ENCODE measurements around the gene DNAAF9. TPM values are rescaled to one million over a fixed set of nuclear protein-coding genes. Genes with fewer than 3 reads are reported as not detected.

DNAAF9 gene
- total RNA-seq, 2 donors from 2014 or later = 3.6 to 3.7 TPM

DNA sequence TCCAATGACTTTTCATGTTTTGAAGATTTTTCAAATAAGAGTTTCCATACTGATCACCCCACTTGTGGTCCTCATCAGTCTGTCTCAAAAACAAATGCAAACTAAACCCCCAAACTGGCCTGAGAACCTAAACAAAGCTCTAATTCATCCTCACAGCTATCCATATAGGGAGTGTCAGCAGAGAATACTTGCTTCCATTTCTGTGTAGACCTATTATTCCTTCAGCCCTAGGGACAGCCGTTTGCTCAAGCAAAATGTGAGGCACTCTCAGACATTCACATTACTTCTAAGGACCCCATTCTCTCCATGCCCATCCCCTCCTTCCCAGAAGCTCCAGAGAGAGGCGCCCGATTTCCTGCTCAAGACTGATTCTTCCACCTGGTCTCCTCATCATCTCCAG is 24.6 kb downstream of the DNAAF9 start:
- no peak overlapping the region for H3K4me3 Mint-ChIP-seq
- peaks cover 8 to 13% of the 10 kb centered on the region in 2 donors for H3K36me3 Mint-ChIP-seq (ENCODE audit: insufficient read depth in 2 of 2)
- no peaks in the 10 kb centered on the region for H3K27me3 Mint-ChIP-seq (ENCODE audit: low read depth)

DNA sequence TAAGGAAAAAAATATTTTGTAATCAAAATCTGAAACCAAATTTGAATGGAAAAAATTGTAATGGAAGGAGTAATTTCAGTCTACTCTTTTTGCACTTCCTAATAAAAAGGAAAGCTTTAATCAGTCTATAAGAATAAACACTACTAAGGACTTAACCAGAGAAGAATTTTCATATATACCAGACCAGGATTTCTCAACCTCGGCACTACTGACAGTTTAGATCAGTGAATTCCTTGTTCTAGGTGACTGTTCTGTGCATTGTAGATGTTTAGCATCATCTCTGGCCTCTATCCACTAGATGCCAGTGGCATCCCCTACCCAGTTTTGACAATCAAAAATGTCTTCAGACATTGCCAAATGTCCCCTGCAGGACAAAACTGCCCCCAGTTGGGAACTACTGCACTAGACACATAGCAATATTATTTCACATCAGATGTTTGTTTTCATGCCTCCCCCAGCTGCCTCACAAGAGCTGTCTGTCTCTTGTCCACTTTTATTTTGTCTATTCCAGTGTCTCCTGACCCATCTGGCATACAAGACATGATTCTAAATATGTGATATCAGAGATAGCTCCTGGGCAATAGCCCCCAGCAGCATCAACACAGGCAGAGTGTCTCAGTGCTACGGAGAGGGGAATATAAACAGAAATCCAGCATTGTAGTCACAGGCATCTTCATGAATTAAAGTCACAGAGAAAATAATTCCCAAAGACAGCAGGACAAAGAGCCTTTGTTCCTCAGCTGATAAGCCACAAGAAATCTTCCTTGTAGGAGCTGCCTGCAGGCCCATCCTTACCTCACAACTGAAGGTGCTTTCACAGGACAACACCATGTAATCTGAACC is 27.0 kb downstream of the DNAAF9 start:
- DNase-seq = no peak
- no peak for ATAC-seq (replicated peaks in 1 of 2)
- H3K27ac Mint-ChIP-seq = no peak overlapping the region
- peaks cover 7 to 8% of the 10 kb centered on the region in 2 donors for H3K36me3 Mint-ChIP-seq (ENCODE audit: insufficient read depth in 2 of 2)
- peaks cover 19% of the 10 kb centered on the region for H3K4me1 Mint-ChIP-seq (ENCODE audit: low read depth)
- no peaks in the 10 kb centered on the region for H3K27me3 Mint-ChIP-seq (ENCODE audit: low read depth)
- no peak overlapping the region for H3K4me3 Mint-ChIP-seq
- peaks cover 4 to 7% of the 10 kb centered on the region in 2 donors for H3K9me3 Mint-ChIP-seq

More for the DNA sequence above, 24.6 kb downstream of the DNAAF9 start:
- DNase-seq = no peak
- no peak overlapping the region for H3K27ac Mint-ChIP-seq
- no peak for ATAC-seq (replicated peaks in 1 of 2)
- H3K9me3 Mint-ChIP-seq = peaks cover 6 to 10% of the 10 kb centered on the region in 2 donors
- H3K4me1 Mint-ChIP-seq (ENCODE audit: low read depth) = peaks cover 19% of the 10 kb centered on the region

DNA sequence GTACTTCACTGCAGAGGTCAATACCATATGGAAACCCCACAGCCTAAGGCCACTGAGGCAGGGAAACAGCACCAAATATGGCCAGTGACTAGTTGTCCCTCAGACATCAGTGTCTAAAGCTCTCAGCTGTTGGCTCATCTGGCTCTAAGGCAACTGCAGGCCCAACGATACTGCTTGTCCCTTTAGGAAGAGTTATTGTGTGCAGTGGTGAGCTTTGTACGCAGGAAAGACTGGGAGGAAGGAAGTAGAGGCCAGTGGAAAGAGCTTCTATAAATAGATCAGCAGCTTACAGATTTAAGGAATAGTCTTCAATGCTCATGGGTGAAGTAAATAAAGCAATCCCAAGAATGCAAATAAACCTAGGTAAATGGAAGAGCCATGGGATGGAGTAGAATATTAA is 29.3 kb downstream of the DNAAF9 start:
- H3K4me1 Mint-ChIP-seq (ENCODE audit: low read depth) = peaks cover 5% of the 10 kb centered on the region
- no peaks in the 10 kb centered on the region for H3K9me3 Mint-ChIP-seq
- no peaks in the 10 kb centered on the region for H3K36me3 Mint-ChIP-seq (ENCODE audit: insufficient read depth in 2 of 2)
- no peak overlapping the region for H3K4me3 Mint-ChIP-seq
- no peak overlapping the region for H3K27ac Mint-ChIP-seq
- DNase-seq = no peak
- ATAC-seq (replicated peaks in 1 of 2) = no peak
- H3K27me3 Mint-ChIP-seq (ENCODE audit: low read depth) = no peaks in the 10 kb centered on the region

DNA sequence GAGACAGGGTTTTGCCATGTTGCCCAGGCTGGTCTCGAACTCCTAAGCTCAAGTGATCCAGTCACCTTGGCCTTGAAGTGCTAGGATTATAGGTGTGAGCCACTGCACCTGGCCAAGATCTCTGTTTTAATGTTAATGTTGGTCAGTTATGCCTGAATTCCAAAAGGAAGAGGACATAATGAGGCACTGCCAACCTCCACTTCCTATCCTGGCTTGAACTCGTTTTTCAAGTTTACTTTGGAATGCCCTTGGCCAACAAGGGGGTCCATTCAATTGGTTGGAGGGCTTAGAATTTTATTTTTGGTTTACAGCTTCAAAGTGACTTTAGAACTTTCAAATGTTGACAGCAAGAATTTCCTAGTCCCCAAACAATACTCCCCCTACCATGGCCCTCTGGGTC is 29.8 kb downstream of the DNAAF9 start:
- H3K27me3 Mint-ChIP-seq (ENCODE audit: low read depth) = no peaks in the 10 kb centered on the region
- H3K9me3 Mint-ChIP-seq = no peaks in the 10 kb centered on the region
- H3K4me3 Mint-ChIP-seq = no peak overlapping the region
- peaks cover 5% of the 10 kb centered on the region for H3K4me1 Mint-ChIP-seq (ENCODE audit: low read depth)
- no peak for DNase-seq
- peaks cover 0 to 2% of the 10 kb centered on the region in 2 donors for H3K36me3 Mint-ChIP-seq (ENCODE audit: insufficient read depth in 2 of 2)
- no peak overlapping the region for H3K27ac Mint-ChIP-seq
- ATAC-seq (replicated peaks in 1 of 2) = no peak

DNA sequence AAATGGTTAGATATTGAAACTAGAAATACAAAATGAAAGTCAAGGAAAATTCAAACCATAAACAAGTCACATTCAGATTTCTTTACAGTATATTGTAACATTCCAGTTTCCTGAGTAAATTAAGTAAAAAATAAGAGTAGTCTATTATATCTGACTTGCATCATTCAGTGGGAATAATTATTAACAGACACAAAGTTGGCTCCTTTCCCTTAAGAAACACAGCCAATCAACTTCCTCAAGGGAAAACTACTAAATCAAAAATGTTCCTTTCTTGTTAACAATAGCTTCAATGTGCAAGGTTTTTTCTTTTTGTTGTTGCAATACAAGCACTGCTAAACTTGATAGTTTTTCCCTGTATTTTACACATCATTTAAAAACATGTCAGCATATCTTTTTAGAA is 33.2 kb downstream of the DNAAF9 start:
- H3K9me3 Mint-ChIP-seq = no peaks in the 10 kb centered on the region
- ATAC-seq (replicated peaks in 1 of 2) (no peak), DNase-seq (no peak)
- no peak overlapping the region for H3K4me3 Mint-ChIP-seq
- peaks cover 2 to 4% of the 10 kb centered on the region in 2 donors for H3K36me3 Mint-ChIP-seq (ENCODE audit: insufficient read depth in 2 of 2)
- H3K4me1 Mint-ChIP-seq (ENCODE audit: low read depth) = peaks cover 5% of the 10 kb centered on the region
- H3K27me3 Mint-ChIP-seq (ENCODE audit: low read depth) = no peaks in the 10 kb centered on the region
- no peak overlapping the region for H3K27ac Mint-ChIP-seq

DNA sequence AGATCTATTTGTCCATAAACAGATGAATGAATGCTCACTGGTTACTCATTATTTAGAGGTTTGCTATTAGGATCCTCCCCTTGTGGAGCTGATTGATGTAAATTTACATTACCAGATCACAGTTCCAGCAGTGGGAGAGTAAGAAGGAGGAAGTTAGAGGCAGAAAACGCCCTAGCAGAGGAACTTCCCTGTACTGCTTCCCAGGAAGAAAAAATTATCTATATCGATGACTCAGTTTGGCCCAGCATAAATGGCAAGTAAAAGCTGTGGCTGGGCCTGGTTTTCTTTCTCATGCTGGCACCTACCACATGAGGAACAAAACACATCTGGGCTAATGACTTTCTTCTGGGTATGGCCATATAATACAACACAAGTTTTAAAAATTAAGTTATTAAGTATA is 35.7 kb downstream of the DNAAF9 start:
- H3K36me3 Mint-ChIP-seq (ENCODE audit: insufficient read depth in 2 of 2) = peaks cover 2 to 4% of the 10 kb centered on the region in 2 donors
- H3K27ac Mint-ChIP-seq = no peak overlapping the region
- DNase-seq (no peak), ATAC-seq (replicated peaks in 1 of 2) (no peak)
- no peaks in the 10 kb centered on the region for H3K27me3 Mint-ChIP-seq (ENCODE audit: low read depth)
- H3K4me3 Mint-ChIP-seq = no peak overlapping the region
- H3K9me3 Mint-ChIP-seq = no peaks in the 10 kb centered on the region
- H3K4me1 Mint-ChIP-seq (ENCODE audit: low read depth) = peaks cover 11% of the 10 kb centered on the region

DNA sequence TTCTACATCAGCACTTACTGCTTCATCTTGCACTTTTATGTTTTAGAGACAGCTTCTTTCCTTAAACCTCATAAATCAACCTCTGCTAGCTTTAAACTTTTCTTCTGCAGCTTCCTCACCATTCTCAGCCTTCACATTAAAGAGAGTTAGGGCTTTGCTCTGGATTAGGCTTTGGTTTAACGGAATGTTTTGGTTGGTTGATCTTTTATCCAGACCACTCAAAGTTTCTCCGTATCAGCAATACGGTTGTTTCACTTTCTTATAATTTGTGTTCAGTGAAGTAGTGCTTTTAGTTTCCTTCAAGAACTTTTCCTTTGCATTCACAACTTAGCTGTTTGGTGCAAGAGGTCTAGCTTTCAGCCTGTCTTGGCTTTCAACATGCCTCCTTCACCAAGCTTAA is 40.4 kb downstream of the DNAAF9 start:
- H3K36me3 Mint-ChIP-seq (ENCODE audit: insufficient read depth in 2 of 2) = peaks cover 0 to 4% of the 10 kb centered on the region in 2 donors
- H3K9me3 Mint-ChIP-seq = no peaks in the 10 kb centered on the region
- no peak for ATAC-seq (replicated peaks in 1 of 2)
- H3K4me3 Mint-ChIP-seq = peak overlapping the region in 1 of 2 donors; percentile 64
- no peak for DNase-seq
- peak overlapping the region; percentile 14 for H3K27ac Mint-ChIP-seq
- H3K4me1 Mint-ChIP-seq (ENCODE audit: low read depth) = peaks cover 6% of the 10 kb centered on the region
- H3K27me3 Mint-ChIP-seq (ENCODE audit: low read depth) = no peaks in the 10 kb centered on the region

DNA sequence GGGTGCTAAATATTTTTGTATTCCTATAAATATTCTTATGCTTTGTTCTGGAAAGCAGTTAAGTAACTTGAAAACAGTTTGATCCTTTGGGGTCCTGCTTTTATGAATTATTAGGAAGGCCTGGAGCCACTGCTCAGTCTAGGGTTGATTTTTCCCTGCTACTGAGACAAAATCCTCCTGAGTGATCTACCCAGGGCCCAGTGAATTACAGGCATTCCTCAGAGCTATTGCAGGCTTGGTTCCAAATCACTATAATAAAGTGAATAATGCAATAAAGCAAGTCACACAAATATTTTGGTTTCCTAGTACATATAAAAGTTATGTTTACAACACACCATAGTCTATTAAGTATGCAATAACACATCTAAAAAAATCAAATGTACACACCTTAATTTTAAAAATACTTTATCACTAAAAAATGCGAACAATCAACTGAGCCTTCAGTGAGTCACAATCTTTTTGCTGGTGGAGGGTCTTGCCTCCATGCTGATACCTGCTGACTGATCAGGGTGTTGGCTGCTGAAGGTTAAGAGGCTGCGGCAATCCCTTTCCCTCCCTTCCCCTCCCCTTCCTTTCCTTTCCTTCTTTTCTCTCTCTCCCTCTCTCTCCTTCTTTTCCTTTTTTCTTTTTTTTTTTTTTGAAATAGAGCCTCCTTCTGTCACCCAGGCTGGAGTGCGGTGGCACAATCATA is 43.0 kb downstream of the DNAAF9 start:
- H3K36me3 Mint-ChIP-seq (ENCODE audit: insufficient read depth in 2 of 2) = no peaks in the 10 kb centered on the region
- DNase-seq (no peak), ATAC-seq (replicated peaks in 1 of 2) (no peak)
- H3K27ac Mint-ChIP-seq = no peak overlapping the region
- no peaks in the 10 kb centered on the region for H3K9me3 Mint-ChIP-seq
- no peak overlapping the region for H3K4me3 Mint-ChIP-seq
- H3K27me3 Mint-ChIP-seq (ENCODE audit: low read depth) = no peaks in the 10 kb centered on the region
- H3K4me1 Mint-ChIP-seq (ENCODE audit: low read depth) = peaks cover 6% of the 10 kb centered on the region

DNA sequence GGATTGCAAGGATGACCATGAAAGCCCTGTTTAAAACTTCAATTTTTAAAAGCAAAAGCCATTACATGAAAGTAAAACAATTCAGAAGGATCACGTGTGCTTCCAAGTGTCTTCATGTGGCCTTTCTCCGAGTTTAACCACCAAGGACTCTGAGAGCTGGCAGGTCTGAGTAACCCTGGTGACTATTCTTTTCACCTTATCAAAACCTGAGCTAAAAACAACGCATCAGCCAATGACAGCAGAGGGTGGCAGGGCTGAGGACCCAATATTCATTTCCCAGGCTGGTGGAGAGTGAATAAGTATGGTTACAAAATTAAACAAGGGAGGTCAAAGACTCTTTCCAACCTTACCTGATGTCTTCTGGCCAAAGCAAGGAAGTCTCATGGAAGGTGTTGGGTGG is 46.7 kb downstream of the DNAAF9 start:
- no peak overlapping the region for H3K27ac Mint-ChIP-seq
- no peaks in the 10 kb centered on the region for H3K36me3 Mint-ChIP-seq (ENCODE audit: insufficient read depth in 2 of 2)
- H3K27me3 Mint-ChIP-seq (ENCODE audit: low read depth) = no peaks in the 10 kb centered on the region
- ATAC-seq (replicated peaks in 1 of 2) = no peak
- H3K9me3 Mint-ChIP-seq = no peaks in the 10 kb centered on the region
- no peak for DNase-seq
- H3K4me3 Mint-ChIP-seq = no peak overlapping the region
- H3K4me1 Mint-ChIP-seq (ENCODE audit: low read depth) = no peaks in the 10 kb centered on the region

DNA sequence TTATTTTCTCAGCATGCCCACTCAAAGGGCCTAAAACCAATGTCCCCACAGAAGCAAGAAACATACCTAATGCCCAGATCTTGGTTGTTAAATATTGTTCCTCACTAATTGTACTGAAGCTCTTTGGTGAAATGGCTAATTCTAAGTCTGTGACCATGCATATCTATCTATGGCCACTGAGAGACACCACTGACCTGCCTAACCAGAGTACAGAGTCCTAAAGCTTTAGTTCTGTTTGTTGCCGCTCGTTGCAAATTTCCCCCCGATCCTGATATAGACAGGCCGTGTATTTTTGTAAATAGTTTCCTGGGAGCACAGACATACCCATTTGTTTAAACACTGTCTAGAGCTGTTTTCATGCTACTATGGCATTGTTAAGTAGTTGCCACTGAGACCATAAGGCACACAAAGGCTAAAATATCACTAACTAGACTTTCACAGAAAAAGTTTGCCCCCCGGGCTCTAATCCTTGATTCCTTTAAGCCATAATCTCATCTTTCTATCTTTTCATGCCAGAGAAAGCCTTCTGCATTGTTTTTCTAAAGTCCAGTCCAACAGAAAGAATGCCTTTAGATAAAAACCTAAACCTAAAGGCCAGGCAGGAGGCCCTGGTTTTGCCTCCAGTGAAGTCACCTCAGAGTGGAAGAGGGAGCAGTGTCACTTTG is 48.7 kb downstream of the DNAAF9 start:
- DNase-seq = no peak
- Mint-ChIP-seq H3K27me3 (ENCODE audit: low read depth) (no peaks in the 10 kb centered on the region), H3K4me1 (ENCODE audit: low read depth) (no peaks in the 10 kb centered on the region), H3K4me3 (no peak overlapping the region), H3K9me3 (no peaks in the 10 kb centered on the region), H3K27ac (no peak overlapping the region), H3K36me3 (ENCODE audit: insufficient read depth in 2 of 2) (no peaks in the 10 kb centered on the region)
- ATAC-seq (replicated peaks in 1 of 2) = no peak

Other genes with a start within 250 kb of the DNAAF9 start
- 10 to 100 TPM; 22.1 to 22.6 TPM for gene FASTKD5, start 247.8 kb downstream of the DNAAF9 start, total RNA-seq
- gene UBOX5, start 247.8 kb downstream of the DNAAF9 start, total RNA-seq = 1 to 10 TPM; 7.8 to 9.6 TPM
- gene LZTS3, start 234.1 kb downstream of the DNAAF9 start, total RNA-seq = 1 to 10 TPM; 3.1 to 3.5 TPM
- gene DDRGK1, start 203.0 kb downstream of the DNAAF9 start, total RNA-seq = 10 to 100 TPM; 83.6 to 89.3 TPM
- 10 to 100 TPM; 66.0 to 67.0 TPM for gene ITPA, start 198.2 kb downstream of the DNAAF9 start, total RNA-seq
- 1 to 10 TPM in 1 of 2 donors, under 1 TPM in 1; 0.53 to 1.9 TPM for gene SLC4A11, start 168.5 kb downstream of the DNAAF9 start, total RNA-seq
- 10 to 100 TPM in 1 of 2 donors, 1 to 10 TPM in 1; 9.6 to 11.6 TPM for gene ATRN, start 63.3 kb upstream of the DNAAF9 start, total RNA-seq